Measurements from ENCODE around the gene ZMIZ1.
"Not testable (repeated sequence)": the region's sequence is repeated elsewhere in the genome, so short reads cannot be mapped to it uniquely, and the experiment has no call there.

Gene ZMIZ1

GRCh38 chr10:79337783-79338469 lies 269.2 kb downstream of the ZMIZ1 start:
- not testable (repeated sequence) for H3K27ac ChIP-seq; DNase-seq (ENCODE audit: low read depth, low spot score)

DNA sequence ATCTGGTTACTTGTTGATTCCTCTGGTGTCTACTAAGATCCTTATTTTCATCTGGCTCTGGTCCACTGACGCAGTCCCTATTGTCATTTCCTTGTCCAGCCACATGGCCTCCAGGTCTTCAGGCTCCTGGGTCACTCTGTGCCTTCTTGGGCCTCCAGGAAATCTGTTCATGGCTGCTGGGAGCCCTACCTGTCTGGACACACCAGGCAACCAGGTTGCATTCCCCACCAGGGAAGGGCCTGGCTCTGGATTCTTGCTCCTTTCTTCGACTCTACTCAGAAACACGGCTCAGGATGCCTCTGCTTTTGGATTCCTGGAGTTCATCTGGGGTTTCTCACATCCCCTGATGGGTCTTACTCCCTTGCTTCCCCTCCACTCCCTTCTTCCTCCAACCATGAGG lies 270.5 kb downstream of the ZMIZ1 start:
- no peak for DNase-seq (ENCODE audit: low read depth, low spot score)
- H3K27ac ChIP-seq = peak overlapping the region; percentile 21

DNA sequence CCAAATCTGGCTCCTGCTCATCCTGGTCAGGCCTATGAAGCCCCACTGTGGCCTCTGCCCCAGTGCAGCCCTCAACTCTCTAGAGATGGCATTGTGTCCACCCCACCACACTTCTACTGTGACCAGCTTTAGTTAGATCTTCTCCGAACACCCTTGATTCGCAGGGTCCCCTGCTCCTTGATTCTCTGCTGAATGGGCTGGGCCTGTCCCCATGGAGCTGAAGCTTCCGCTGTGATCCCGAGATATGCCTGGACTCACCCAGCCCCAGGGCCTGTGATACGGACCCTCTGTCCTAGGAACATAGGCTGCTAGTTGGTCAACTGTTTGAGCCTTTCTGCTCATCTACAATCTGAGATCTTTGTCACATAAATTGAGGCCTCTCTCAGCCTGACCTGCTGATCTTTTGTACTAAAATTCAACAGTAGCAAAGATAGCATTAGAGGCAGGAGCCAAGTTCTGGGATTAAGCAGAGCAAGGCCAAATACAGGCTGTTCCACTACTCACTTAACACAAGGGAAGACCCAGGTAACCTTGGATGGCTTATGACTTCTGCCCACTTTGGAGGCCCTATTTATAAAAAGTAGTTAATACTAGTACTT lies 272.0 kb downstream of the ZMIZ1 start:
- no peak for DNase-seq (ENCODE audit: low read depth, low spot score)
- no peak overlapping the region for H3K27ac ChIP-seq

DNA sequence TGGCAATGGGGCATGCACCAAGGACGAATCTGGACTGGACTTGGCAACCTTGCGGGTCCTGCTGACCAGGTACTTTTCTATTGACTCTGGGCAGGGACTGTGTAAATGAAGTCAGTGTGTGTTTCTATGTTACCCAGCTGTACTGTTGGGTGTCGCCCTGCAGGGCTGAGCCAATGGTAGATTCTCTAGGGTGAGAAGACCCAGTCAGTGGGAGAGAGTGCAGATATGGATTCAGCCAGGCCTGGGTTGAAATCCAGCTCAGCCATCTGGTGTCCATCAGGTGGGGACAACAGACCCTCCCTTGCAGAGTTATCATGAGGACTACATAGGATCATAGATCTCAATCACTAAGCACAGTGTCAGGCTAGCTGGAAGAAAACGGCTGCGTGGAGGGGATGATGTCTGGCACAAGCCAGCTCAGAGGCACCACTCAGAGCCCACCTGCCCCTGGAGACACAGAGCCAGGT lies 273.6 kb downstream of the ZMIZ1 start:
- no peak for DNase-seq (ENCODE audit: low read depth, low spot score)
- H3K27ac ChIP-seq = peak overlapping the region; percentile 41

- H3K27ac ChIP-seq = peak overlapping the region; percentile 41
- no peak for DNase-seq (ENCODE audit: low read depth, low spot score)
Observed at GRCh38 chr10:79342811-79343561, 274.2 kb downstream of the ZMIZ1 start.

GRCh38 chr10:79344502-79345195 lies 275.9 kb downstream of the ZMIZ1 start:
- H3K27ac ChIP-seq = peak overlapping the region; percentile 41
- no peak for DNase-seq (ENCODE audit: low read depth, low spot score)

DNA sequence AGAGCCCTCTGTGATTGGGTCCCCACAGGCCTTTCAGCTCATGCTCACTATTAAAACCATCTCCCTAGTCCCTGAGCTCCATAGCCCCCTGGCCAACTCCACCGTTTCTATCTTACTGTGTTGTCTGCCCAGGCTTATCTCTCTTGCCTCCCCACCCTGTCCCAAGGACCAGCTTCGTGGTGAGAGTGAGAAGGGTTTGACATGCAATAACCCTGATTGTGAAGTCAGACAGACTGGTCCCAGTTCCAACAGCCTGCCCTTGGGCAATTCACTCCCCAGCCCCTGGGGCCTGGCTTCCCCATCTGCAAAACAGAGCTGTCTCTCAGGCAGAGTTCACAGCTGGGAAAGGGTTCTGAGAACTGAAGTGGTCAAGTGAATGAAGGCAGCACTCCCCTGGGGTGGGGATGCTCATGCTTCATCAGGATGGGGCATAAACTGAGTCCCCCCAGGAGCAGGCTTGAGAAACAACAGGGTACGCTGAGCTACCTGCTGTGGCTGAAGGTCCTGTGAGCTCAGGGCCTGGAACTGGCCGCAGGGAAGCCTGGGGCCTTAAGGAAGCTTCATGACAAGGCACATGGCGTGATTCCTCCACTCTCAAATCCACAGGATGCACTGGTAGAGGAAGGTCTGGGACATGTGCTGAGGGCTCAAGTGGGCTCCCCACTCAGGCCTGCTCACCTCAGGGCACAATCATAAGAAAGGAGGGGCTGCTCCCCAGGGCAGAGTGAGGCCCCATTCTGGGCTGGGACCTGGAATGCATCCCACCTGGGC lies 276.7 kb downstream of the ZMIZ1 start:
- no peak for DNase-seq (ENCODE audit: low read depth, low spot score)
- H3K27ac ChIP-seq = peak overlapping the region; percentile 41

DNA sequence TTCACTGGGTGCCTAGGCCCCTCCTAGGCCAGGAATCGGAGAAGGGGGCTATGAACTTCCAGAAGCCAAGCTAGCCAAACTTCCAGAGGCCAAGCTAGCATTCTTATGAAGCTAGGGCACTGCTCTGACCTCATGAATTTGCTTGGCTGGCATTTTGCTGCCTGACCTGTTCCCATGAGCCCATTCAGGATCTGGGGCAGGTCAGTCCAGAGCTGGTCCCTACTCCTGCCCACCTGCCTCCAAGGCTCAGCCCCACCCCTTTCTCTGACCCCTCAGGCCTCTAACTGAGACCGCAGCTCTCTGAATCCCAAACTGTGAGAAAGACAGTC lies 277.2 kb downstream of the ZMIZ1 start:
- DNase-seq (ENCODE audit: low read depth, low spot score) = no peak
- no peak overlapping the region for H3K27ac ChIP-seq

- peak overlapping the region; percentile 85 for H3K27ac ChIP-seq
- DNase-seq (ENCODE audit: low read depth, low spot score) = no peak
Observed at GRCh38 chr10:79346388-79347225, 277.8 kb downstream of the ZMIZ1 start.

GRCh38 chr10:79347226-79347893 lies 278.6 kb downstream of the ZMIZ1 start, which contains the start of gene PPIF:
PPIF (plus strand) TSS chr10:79347469; CDS start chr10:79347549, 80 bp downstream.
- no peak for DNase-seq (ENCODE audit: low read depth, low spot score)
- peak within 1 kb of the TSS; percentile 85 for H3K27ac ChIP-seq

DNA sequence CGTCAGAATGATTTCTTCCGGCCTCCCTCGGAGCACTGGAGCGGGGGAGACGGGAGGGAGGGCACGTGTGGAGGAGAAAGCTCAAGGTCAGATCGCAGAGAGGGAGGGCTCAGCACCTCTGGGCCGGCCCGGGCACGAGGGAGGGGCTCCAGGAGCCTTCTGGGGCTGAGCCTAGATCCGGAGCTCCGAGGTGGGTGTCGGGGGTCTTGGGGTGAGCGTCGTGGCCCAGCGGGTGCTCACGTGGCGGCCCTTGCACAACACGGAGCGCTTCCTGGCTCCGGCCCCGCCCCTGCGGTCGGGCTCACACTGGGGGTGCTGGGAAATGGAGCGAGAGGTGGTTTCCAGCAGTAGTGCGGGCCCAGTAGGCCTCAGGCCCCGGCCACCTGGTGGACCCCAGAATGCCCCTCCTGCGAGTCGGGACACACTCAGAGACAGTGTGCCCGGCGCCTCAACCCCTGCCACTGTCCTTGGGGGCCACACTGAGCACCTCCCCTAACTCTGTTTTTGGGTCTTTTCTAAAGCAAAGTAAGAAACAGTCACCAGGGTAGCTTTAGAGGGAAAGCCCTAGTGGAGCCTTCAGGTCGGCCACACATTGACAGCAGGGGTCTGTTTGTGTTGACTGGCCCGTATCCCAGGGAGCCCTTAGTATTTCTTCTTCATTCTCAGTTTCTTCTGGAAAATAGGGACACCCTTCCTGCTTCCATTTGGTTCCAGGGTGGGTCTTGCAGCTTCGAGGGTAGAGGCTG lies 279.3 kb downstream of the ZMIZ1 start:
- DNase-seq (ENCODE audit: low read depth, low spot score) = no peak
- H3K27ac ChIP-seq = peak overlapping the region; percentile 85

- H3K27ac ChIP-seq = peak overlapping the region; percentile 85
- no peak for DNase-seq (ENCODE audit: low read depth, low spot score)
Observed at GRCh38 chr10:79348640-79348988, 279.8 kb downstream of the ZMIZ1 start.

GRCh38 chr10:79349072-79349491 lies 280.3 kb downstream of the ZMIZ1 start:
- no peak for DNase-seq (ENCODE audit: low read depth, low spot score)
- peak overlapping the region; percentile 85 for H3K27ac ChIP-seq

DNA sequence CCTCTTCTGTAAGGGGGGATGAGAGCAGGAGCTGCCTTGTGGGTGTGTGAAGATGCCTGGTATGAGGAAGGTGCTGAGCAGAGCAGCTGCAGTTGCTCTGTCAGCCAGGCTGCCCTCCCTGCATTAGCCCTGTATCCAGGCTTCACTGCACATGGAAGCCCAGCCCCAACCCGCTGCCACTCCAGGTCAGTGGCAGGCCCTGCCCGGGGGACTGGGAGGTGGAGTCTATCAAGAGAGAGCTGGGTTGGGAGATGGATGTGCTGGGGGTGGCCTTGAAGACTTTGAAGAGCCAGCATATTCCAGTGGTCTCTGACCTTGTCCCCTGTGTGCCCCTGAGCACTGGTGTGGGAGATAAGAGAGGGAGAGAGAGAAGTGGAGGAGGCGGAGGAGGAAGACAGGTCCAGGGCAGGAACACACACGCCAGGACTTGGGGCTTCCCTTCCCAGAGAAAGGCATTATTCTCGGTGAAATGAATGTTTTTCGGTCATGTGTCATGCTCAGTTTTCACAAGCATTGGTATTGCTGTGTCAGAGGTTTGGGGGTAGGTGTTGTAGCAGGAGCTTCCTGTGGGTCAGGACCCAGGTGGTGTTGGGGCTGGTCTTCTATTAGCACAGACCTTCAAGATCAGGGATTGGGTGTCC lies 281.1 kb downstream of the ZMIZ1 start:
- no peak for DNase-seq (ENCODE audit: low read depth, low spot score)
- peak overlapping the region; percentile 85 for H3K27ac ChIP-seq

DNA sequence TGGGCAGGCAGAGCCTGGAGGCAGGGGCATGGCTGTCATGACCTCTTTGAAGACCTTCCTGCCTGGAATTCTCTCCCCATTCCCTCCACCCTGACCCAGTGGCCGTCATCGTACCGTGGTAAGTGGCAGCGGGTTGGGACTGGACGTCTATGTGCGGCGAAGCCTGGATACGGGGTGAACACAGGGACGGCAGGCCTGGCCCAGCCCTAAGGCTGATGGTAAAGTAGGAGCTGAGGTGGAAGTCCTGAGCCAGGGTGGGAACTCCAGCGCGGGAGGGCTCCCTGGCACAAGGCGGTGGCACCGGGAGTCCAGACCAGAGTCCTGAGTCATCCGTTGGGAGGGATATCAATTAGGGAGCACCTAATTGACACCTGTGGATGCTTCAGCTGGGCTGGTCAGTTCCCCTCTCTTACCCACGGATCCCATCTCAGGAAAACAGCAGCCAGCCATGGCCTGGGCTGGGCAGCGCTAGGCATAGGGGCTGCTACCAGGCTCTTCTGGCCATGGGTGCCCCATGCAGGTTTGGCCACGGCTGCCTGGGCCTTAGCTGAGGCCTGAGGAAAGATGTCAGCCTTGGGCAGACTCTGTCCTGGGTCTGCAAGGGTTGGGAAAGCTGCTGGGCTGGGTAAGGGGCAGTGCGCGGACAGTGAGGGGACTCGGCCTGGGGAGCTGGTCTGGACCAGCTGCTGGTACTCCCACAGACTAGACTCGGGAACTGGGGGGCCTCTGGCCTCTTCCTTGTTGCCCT lies 281.8 kb downstream of the ZMIZ1 start:
- no peak for DNase-seq (ENCODE audit: low read depth, low spot score)
- peak overlapping the region; percentile 85 for H3K27ac ChIP-seq

GRCh38 chr10:79351332-79351731 lies 282.6 kb downstream of the ZMIZ1 start:
- DNase-seq (ENCODE audit: low read depth, low spot score) = no peak
- no peak overlapping the region for H3K27ac ChIP-seq
